ENCODE results near the gene CDH4. TPM values are rescaled to one million over a fixed set of nuclear protein-coding genes. Genes with fewer than 3 reads are reported as not detected.

Gene CDH4
- total and polyA plus RNA-seq, 12 donors: 0.04 to 0.25 (median 0.08) TPM; not detected in 5

GRCh38 chr20:61701802-61702201, 449.7 kb downstream of the CDH4 start:
- no peaks in the 10 kb centered on the region for H3K36me3 ChIP-seq
- WGBS, 2 donors: 63 to 69% methylated on average over 12 of the region's 12 CpGs
- no peaks in the 10 kb centered on the region for H3K4me1 ChIP-seq
- intact Hi-C loops (cut with DNase I): no loop called here
- ATAC-seq (no peak), DNase-seq (no peak)
- H3K27ac ChIP-seq: no peak overlapping the region
- H3K27me3 ChIP-seq: peaks cover 0 to 4% (median 0%) of the 10 kb centered on the region in 7 donors
- H3K4me3 ChIP-seq: no peak overlapping the region
- H3K9me3 ChIP-seq: no peaks in the 10 kb centered on the region
- TF ChIP-seq CTCF (IDR thresholded peaks at IDR 0.05): no peak

- Histone ChIP-seq H3K4me3 (no peak overlapping the region), H3K4me1 (no peaks in the 10 kb centered on the region), H3K27ac (no peak overlapping the region), H3K9me3 (no peaks in the 10 kb centered on the region), H3K27me3 (peaks cover 0 to 5% (median 0%) of the 10 kb centered on the region in 7 donors), H3K36me3 (no peaks in the 10 kb centered on the region)
- intact Hi-C loops (cut with DNase I): no loop called here
- no peak for TF ChIP-seq CTCF (IDR thresholded peaks at IDR 0.05)
- DNase-seq (no peak), ATAC-seq (no peak)
- WGBS, 2 donors: 87 to 88% methylated on average over 16 of the region's 16 CpGs
These were observed 450.2 kb downstream of the CDH4 start for GRCh38 chr20:61702246-61702645.

GRCh38 chr20:61704661-61705060, 452.6 kb downstream of the CDH4 start:
- Histone ChIP-seq H3K4me1 (no peaks in the 10 kb centered on the region), H3K27me3 (peaks cover 0 to 15% (median 0%) of the 10 kb centered on the region in 7 donors), H3K36me3 (no peaks in the 10 kb centered on the region), H3K27ac (no peak overlapping the region), H3K9me3 (no peaks in the 10 kb centered on the region), H3K4me3 (no peak overlapping the region)
- no peak for TF ChIP-seq CTCF (IDR thresholded peaks at IDR 0.05)
- DNase-seq (no peak), ATAC-seq (no peak)
- WGBS, 2 donors: 76 to 82% methylated on average over 7 of the region's 7 CpGs
- intact Hi-C loops (cut with DNase I): no loop called here

GRCh38 chr20:61705386-61706258, 453.6 kb downstream of the CDH4 start:
- intact Hi-C loops (cut with DNase I): no loop called here
- no peak for TF ChIP-seq CTCF (IDR thresholded peaks at IDR 0.05)
- 77 to 79% methylated on average over 26 of the region's 26 CpGs for WGBS, 2 donors
- ATAC-seq (no peak), DNase-seq (no peak)
- Histone ChIP-seq H3K4me3 (no peak overlapping the region), H3K27ac (no peak overlapping the region), H3K4me1 (no peaks in the 10 kb centered on the region), H3K27me3 (peaks cover 0 to 15% (median 0%) of the 10 kb centered on the region in 7 donors), H3K9me3 (no peaks in the 10 kb centered on the region), H3K36me3 (no peaks in the 10 kb centered on the region)

Measured in heart right ventricle (tissue), 16 donors.